Bone marrow (tissue), 2 donors: Measurements from ENCODE around the gene STXBP2.
A peak's percentile ranks its signal among the peaks of the same experiment; 100 is the strongest.

Experiments
- DNase-seq, 2 donors: peaks; one replicate each; lab custom pipeline; 2025; lab: John Stamatoyannopoulos, UW

STXBP2 gene

DNA sequence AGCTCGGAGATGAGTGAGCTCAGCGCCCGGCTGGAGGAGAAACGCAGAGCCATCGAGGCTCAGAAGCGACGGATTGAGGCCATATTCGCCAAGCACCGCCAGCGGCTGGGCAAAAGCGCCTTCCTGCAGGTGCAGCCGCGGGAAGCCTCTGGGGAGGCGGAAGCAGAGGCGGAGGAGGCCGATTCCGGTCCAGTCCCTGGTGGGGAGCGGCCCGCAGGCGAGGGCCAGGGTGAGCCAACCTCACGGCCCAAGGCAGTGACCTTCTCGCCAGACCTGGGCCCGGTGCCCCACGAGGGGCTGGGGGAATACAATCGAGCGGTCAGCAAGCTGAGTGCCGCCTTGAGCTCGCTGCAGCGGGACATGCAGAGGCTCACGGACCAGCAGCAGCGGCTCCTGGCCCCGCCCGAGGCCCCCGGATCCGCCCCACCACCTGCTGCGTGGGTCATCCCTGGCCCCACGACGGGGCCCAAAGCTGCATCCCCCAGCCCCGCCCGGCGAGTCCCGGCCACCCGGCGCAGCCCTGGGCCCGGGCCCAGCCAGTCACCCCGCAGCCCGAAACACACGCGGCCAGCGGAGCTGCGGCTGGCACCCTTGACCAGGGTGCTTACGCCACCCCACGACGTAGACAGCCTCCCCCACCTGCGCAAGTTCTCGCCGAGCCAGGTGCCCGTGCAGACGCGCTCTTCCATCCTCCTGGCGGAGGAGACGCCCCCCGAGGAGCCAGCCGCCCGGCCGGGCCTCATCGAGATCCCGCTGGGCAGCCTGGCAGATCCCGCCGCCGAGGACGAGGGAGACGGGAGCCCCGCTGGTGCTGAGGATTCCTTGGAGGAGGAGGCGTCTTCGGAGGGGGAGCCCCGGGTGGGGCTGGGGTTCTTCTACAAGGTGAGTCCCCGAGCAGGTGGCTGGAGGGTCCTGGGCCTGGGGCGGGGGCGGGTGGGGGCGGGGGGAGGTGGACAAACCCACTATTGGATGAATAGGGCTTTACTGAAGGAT lies 24.3 kb upstream of the STXBP2 start:
- DNase-seq = no peak

DNA sequence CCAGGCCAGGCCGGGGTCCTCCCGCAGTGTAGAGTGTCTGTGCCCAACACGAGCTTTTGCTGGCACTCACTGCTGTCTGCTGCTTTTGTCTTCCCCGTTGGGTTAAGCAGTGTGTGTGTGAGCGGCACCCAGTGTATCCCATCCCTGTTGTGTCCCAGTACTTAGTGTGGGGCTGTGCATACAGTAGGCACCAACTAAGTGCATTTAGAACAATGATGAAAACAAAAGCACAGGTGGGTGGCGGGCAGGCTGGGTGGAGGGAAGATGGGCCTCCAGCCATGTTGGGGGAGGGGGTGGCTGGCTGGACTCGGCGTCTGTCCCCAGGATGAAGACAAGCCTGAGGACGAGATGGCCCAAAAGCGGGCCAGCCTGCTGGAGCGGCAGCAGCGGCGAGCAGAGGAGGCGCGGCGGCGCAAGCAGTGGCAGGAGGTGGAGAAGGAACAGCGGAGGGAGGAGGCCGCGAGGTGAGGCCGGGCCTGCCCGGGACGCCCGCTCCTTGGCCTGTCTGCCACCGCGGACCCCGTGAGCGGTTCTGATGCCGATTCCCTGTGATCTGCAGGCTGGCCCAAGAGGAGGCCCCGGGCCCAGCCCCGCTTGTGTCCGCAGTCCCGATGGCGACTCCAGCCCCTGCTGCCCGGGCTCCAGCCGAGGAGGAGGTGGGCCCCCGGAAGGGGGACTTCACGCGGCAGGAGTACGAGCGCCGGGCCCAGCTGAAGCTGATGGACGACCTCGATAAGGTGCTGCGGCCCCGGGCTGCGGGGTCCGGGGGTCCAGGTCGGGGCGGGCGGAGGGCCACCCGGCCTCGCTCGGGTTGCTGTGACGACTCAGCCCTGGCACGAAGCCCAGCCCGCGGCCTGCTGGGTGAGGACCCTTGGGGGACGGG lies 21.8 kb upstream of the STXBP2 start:
- no peak for DNase-seq

DNA sequence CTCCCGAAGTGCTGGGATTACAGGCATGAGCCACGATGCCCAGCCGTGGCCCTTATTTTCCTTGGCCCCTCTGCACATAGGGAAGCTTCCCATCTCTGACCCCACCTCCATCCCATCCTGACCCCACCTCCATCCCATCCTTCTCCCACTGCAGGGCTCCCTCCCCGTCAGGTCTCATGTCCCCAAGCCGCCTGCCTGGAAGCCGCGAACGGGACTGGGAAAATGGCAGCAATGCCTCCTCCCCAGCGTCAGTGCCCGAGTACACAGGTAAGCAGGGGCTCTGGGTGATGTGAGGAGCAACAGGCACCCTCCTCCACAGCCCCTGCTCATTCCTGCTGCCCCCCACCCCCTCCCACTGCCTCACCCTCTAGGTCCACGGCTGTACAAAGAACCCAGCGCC lies 19.7 kb upstream of the STXBP2 start:
- DNase-seq = no peak

DNA sequence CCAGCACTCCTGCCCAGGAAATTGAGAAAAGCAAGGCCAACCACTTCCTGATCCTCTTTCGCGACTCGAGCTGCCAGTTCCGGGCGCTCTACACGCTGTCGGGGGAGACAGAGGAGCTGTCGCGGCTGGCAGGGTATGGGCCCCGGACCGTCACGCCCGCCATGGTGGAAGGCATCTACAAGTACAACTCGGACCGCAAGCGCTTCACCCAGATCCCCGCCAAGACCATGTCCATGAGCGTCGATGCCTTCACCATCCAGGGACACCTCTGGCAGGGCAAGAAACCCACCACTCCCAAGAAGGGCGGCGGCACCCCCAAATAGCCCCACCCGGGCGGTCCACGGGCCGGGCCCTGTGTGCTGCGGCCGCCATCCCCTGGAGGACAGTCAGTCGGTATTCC lies 19.2 kb upstream of the STXBP2 start:
- DNase-seq = no peak

DNA sequence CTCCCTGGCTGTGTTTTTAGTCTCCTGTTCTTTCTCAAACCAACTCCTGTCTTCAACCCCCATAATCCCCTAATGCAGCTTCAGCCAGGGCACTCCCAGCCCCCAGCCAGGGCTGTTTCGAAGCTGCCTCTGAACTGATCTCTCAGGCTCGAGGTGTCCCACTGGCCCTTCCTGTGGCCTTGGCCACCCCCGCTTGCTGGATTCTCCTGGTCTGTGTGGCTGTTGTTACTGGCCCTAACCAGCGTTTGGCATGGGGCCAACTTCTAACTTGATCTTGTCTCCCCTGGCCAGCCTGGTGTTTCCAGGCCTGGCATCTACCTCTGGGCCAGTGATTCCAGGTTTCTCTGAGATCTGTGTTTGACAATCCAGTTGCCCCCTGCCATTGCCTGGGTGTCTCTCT lies 18.6 kb upstream of the STXBP2 start:
- DNase-seq = no peak

DNA sequence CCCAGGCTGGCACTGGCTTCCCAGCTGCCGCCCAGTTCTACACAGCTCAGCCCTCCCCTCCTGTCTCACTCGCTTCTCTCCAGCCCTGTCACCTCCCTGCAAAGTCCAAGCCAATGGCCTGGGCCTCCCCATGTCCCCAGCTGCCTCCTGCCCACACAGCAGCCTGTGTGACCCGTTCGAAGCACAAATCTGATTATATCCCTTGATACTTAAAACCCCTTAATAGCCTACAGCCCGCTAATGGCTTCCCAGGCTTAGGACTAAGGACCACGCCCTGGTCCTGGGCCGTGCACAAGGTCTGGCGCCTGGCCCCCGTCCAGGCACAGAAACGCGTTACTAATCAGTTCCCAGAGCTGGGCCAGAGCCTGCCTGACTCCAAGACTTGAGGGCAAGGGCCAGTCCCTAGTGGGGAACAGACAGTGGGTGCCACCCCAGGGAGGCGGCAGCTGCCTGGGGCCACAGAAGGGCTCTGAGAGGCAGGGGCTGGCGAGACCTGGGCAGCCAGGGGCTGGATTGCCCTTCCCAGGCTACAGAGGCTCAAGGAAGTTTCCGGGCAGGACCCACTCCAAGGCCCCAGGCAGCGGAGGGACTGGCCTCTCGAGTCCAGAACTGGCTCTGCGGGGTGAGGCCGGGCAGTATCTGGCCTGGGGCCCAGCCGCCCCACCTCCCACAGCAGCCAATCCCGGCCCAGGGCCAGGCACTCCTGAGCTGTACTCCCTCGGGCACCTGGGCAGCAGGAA lies 18.0 kb upstream of the STXBP2 start:
- no peak for DNase-seq

DNA sequence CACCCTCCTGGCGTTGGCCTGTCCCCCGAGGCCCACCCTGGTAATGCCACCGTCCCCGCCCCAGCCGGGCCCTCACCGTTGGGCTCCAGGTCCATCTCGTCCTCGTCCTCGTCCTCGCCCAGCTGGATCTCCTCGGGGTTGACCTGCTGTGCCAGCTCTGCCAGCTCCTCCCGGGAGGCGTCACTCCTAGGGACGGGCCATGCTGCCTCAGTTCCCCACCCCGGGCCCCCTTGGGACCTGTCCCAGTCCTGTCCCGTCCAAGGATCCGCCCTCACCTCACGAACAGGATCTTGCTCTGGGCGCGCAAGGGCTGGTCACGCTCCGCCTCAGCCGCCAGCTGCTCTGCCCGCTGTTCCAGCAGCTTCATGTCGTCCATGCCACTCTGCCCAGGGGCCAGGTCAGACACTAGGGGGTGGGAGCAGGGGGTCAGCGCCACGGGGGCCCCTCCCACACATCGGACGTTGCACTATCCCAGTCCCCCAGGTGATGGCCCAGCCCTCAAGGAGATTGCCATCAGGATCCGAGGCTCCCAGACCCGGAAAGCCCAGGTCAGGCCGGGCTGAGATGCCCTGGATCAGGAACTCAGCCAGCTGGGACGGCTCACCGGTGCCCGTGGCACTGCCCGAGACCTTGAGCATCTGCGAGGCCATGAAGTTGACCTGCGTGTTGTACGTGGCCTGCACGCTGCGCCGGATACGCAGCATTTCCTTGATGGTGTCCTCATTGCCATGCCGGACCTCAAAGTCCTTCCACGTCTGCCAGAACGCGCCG lies 17.1 kb upstream of the STXBP2 start:
- DNase-seq = no peak

DNA sequence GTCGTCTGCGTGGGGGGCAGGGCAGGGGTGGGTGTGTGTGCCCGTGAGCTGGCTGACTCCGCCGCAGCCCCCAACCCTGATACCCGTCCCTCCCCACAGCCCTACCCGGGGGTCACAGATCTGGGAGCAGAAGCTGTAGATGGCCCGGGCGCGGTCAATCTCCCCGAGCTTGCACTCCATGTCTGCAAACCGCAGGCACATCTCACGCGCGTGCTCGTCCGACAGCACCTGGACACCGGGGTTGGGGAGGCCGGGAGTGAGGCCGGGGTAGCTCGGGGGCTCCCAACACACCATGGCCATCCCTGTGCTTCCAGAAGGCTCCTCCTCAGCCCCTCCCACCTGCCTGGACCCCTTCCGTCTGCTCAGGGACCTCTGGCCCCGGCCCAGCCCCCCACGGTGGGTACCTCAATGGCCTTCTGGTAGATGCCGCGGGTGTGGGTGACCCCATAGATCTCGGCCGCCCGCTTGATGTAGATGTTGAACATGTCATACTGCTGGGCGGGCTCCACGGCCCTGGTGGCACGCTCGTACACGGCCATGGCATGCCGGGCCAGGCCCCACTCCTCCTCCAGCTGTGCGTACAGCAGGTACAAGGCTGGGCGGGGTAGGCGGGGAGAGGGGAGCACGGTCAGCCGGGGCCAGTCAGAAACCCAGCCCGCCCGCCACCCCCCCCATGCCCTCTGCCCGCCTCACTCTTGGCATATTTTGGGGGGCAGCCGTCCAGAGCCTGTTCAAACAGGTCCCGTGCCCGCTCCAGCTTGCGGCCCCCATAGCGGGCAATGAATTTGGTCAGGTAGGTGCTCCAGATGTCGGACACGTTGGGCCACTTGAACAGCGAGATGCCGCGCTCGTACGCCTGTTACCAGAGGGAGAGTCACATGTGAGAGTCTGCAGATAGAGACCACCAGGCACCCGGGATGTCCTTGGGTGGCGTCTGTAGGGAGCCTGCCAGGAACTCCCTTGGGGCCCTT lies 16.2 kb upstream of the STXBP2 start:
- DNase-seq = no peak

DNA sequence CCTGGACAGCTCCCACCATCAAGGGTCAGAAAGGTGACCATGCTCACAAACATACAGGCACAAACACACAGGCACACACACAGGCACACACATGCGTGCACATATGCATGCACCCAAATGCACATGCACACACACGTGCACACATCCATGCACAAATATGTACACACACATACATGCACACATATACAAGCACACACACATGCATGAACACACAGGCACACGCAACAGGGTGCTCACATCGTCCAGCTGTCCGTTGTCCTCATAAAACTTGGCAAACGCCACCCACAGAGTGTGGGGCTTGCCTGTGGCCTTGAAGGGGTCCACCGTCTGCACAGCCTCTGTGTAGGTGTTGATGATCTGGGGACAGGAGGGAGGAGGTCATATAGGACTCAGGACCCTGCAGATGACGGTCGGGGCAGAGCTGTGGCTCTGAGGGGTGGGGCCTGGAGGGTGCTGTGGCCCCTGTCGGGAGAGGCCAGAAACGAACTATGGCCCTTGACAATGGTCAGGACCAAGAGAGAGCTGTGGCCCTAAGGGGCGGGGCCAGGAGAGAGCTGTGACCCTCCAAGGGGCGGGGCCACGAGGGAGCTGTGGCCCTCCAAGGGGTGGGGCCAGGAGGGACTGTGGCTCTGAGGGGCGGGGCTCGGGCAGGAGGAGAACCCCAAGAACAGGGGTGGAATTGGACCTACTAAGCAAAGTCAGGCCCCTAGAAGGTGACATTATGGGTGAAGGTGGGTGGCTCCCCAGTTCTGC lies 13.8 kb upstream of the STXBP2 start:
- no peak for DNase-seq

DNA sequence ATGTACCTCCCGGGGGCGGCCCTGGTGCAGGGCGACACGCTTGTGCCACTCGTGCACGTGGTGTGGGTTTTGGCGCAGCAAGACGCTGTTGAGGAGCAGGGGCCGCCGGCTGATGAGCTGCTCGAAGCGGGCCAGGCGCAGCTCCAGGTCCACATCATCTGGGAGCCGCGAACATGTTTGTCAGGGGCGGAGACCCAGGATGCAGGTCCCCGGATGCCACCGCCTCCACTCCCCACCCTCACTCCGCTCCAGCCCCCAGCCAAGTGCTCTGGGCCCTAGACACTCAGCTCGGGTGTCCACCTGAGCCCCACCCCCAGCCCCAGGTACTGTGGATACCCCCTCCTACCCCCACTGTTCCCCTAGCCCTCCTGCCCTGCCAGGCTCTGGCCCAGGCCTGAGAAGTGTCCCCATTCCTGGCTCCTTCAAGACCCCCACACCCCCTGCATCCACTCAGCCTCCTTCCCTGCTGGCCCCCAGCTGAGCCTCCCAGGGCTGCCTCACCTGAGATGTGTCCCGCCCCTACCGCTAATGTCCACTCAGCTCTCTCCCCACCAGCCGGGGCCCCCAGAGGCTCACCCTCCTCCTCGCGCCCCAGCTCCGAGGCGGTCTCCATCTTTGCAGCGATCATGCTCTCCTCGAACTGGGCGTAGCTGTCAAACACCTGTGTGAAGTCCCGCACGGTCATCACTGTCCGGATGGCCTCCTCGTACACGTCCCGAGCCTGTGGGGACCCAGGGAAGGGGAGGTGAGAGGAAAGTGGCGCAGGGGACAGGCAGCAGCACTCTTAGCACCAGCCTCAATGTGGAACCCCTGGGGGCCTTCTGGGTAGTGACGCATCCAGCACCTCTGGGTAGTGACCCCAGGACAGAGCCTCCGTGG lies 12.9 kb upstream of the STXBP2 start:
- DNase-seq = no peak

DNA sequence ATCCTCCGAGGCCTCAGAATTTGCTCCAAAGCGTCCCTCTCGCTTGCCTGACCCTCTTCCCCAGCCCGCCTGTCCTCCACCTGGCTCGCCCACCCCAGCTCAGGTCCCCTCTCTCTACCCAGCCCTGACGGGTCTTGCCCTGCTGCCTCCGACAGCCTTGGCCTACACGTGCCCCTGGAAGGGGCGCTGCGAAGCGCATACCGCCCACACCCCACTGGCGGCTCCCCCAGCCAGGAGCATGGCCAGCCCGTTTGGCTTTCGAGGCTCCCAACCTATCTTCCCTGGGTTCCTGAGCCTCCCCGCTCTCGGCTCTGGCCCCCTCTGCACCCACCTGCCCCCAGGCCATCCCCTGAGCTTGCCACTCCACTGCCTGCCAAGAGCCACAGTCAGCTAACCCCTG lies 12.1 kb upstream of the STXBP2 start:
- no peak for DNase-seq

DNA sequence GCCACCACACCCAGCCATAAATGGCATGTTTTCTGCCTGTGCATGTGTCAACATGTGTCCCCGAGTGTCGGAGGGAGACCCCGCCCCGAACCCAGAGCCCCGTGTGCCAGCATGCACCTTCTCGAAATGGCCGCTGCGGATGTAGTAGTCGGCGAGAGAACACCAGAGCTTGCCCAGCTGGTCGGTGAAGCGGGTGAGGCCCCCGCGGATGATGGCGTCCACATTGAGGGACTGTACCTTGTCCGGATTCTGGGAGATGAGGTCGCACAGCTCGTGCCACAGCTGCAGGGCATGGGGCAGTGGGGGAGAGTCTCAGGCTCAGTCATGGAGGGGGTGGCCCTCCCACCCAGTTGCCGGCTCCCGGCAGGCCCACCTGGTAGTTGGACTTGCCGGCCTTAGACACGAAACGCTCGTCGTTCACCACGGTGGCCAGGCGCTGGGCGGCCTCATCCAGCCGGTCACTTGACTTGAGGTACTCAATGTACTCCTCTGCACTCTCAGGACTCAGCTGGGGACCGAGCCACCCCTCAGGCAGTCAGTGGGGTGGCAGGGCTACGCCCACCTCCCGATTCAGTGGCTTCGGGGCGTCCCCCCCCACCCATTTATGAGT lies 11.0 kb upstream of the STXBP2 start:
- DNase-seq = no peak

DNA sequence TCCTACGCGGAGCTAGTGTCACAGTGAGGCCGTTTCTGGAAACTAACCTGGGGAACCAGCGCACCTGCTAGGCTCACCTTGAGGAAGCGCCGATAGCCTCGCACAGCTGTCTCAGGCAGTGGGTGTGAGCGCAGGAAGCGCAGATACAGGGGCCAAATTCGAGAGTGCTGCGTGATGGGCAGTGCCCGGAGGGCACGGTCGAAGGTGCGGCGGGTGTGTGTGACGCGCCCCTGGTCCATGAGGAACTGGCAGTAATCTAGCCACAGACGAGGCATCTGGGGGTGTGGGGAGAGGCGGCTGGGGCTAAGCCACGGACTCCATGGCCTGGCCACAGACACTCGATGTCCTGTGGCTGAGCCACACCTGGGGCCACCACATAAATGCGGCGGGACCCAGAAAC lies 9.7 kb upstream of the STXBP2 start:
- DNase-seq = no peak

DNA sequence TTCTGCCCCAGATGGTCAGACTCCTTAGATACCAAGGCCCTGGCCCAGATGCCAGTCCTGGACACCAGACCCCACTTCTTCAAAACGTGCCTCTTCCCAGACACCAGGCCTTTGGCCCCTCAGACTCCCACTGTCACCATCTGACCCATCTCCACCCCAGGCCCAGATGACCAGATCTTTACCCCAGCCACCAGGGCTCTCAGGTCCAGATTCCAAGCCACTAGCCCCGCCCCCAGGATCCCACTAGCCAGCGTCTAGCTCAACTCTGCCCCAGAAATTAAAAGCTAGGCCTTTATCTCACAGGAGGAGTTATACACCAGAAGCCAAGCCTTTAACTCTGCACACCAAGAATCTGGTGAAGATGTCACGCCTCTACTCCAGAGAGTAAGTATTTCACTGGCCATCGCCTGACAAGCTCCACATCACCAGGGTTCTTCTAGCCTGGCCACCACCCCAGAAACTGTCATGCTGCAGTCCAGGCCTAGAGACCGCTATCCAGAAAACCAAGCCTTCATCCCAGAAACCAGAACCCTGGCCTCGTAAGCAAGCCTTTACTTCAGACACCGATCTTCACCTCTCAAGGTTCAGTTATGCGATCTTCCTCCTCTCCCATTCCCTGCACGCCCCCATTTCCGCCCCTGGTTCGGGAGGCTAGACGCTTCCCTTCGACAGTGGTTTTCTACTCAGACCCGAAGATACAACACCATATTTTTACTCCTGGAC lies 8.2 kb upstream of the STXBP2 start:
- no peak for DNase-seq

DNA sequence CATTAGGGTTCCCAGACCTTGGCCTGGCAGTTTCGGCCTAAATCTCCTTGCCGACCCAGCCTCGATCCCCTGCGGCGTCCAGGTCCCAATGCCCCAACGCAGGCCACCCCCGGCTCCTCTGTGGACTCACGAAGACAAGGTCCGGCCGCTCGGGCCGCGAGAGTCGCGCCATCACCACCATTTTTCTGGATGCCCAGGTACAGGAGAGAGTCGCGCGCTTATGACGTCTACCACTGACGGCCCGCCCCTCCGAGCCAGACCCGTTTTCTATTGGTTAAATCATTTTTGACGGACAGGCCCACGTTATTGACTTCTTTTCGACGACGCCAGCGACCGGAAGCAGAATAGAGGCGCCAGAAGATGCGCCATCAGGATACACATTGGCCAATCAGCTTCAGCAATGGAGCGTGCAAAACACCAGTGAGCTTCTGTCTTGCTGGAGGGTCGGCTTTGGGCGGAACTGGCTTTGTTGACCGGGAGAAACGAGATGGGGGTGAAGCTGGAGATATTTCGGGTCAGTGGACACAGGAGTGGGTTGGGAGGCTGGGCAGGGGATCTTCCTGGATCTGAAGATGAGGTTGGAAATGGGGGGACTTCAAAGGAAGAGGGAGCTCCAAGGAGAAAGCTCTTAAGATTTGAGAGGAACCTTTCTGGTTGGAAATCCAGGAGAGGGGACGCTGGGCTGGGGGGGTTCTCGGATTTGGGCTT lies 7.4 kb upstream of the STXBP2 start, which contains the start of the genes PET100 and XAB2:
Gene PET100 (plus strand): TSS at position 447 of the 708 bp plus-strand sequence. CDS start 41 bp downstream, at position 488.
Gene XAB2 (minus strand): TSS at position 199 of the 708 bp plus-strand sequence. CDS start 18 bp downstream, at position 181.
- peak; percentile 86 to 98 for DNase-seq

DNA sequence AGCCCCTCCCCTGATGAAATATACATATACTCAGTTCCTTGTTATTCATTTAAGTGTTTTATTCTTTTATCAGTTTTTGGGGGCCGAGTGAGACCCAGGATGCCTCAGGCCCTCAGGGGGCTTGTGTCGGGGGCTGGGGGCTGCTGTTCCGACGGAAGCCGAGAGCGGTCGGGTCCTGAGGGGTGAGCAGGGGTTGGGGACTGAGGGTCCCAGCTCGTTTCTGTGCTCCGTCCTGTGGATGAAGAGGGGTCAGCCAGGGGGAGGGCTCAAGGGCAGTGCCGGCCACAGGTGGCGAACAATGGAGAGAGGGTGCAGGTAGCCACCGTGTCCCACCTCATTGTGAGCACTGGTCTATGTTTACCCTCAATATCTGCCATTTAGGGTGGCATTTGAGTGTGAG lies 5.3 kb upstream of the STXBP2 start:
- DNase-seq = no peak
